Measurements from ENCODE around the gene C17orf113. TPM values are rescaled to one million over a fixed set of nuclear protein-coding genes. Genes with fewer than 3 reads are reported as not detected.

Gene C17orf113
- total RNA-seq, 1 donor from 2014 or later, result 0.70 TPM

Other genes starting within 250 kb of the C17orf113 start
- gene P3H4, start 238.7 kb downstream of the C17orf113 start, total RNA-seq, result 63.0 and 85.1 TPM in 2 replicates
- gene FKBP10, start 237.6 kb downstream of the C17orf113 start, total RNA-seq, result 230 and 241 TPM in 2 replicates
- gene NT5C3B, start 214.4 kb downstream of the C17orf113 start, total RNA-seq, result 52.7 and 69.1 TPM in 2 replicates
- not detected in 2 replicates for gene KLHL10, start 212.8 kb downstream of the C17orf113 start, total RNA-seq
- 15.4 and 15.8 TPM in 2 replicates for gene KLHL11, start 185.2 kb downstream of the C17orf113 start, total RNA-seq
- gene ACLY, start 131.7 kb downstream of the C17orf113 start, total RNA-seq, result 286 and 388 TPM in 2 replicates
- 0.15 and 0.58 TPM in 2 replicates for gene ODAD4, start 120.0 kb downstream of the C17orf113 start, total RNA-seq
- 79.3 and 97.1 TPM in 2 replicates for gene CNP, start 83.8 kb downstream of the C17orf113 start, total RNA-seq
- gene DNAJC7, start 33.2 kb downstream of the C17orf113 start, total RNA-seq, result 76.2 and 77.3 TPM in 2 replicates
- gene NKIRAS2, start 30.5 kb downstream of the C17orf113 start, total RNA-seq, result 90.9 and 95.7 TPM in 2 replicates
- not detected in 2 replicates for gene ZNF385C, start 47.9 kb upstream of the C17orf113 start, total RNA-seq
- gene DHX58, start 62.1 kb upstream of the C17orf113 start, total RNA-seq, result 6.5 and 11.3 TPM in 2 replicates
- gene KAT2A, start 70.8 kb upstream of the C17orf113 start, total RNA-seq, result 24.1 and 26.2 TPM in 2 replicates
- not detected in 2 replicates for gene HSPB9, start 72.2 kb upstream of the C17orf113 start, total RNA-seq
- 224 and 227 TPM in 2 replicates for gene RAB5C, start 104.4 kb upstream of the C17orf113 start, total RNA-seq
- gene KCNH4, start 130.5 kb upstream of the C17orf113 start, total RNA-seq, result 0.05 and 0.70 TPM in 2 replicates
- not detected in 2 replicates for gene HCRT, start 134.9 kb upstream of the C17orf113 start, total RNA-seq
- gene GHDC, start 143.9 kb upstream of the C17orf113 start, total RNA-seq, result 13.7 and 14.3 TPM in 2 replicates
- gene STAT5B, start 225.8 kb upstream of the C17orf113 start, total RNA-seq, result 31.0 and 48.5 TPM in 2 replicates
- 14.6 and 21.9 TPM in 2 replicates for gene STAT5A, start 237.9 kb upstream of the C17orf113 start, total RNA-seq

All from glomerular endothelial cell (primary cell).